ENCODE results near the gene CACNA1B. TPM values are rescaled to one million over a fixed set of nuclear protein-coding genes. Genes with fewer than 3 reads are reported as not detected.

CACNA1B gene
- total RNA-seq, 4 donors from 2014 or later: 0.13 to 0.42 (median 0.31) TPM

GRCh38 chr9:138023394-138024124, 146.0 kb downstream of the CACNA1B start:
- no peak for DNase-seq (ENCODE audit: extremely low spot score)
- Histone ChIP-seq H3K27ac (replicated peaks in 1 of 4) (no peak overlapping the region), H3K27me3 (peaks cover 0 to 66% (median 18%) of the 10 kb centered on the region in 4 donors), H3K4me3 (peak overlapping the region in 1 of 4 donors; percentile 16), H3K9me3 (no peaks in the 10 kb centered on the region), H3K4me1 (peaks cover 0 to 16% (median 11%) of the 10 kb centered on the region in 4 donors), H3K36me3 (no peaks in the 10 kb centered on the region)
- 6% methylated on average over 18 of the region's 84 CpGs for WGBS
- intact Hi-C loops (cut with DNase I): no loop called here
- TF ChIP-seq POLR2A (IDR thresholded peaks at IDR 0.05; ENCODE audit: low read depth): no peak
- no peak for TF ChIP-seq CTCF (IDR thresholded peaks at IDR 0.05)
- TF ChIP-seq POLR2AphosphoS5 (IDR thresholded peaks at IDR 0.05): no peak
- no peak for TF ChIP-seq EP300 (IDR thresholded peaks at IDR 0.05)

GRCh38 chr9:138024131-138024530, 146.5 kb downstream of the CACNA1B start:
- TF ChIP-seq POLR2AphosphoS5 (IDR thresholded peaks at IDR 0.05): no peak
- no peak for TF ChIP-seq POLR2A (IDR thresholded peaks at IDR 0.05; ENCODE audit: low read depth)
- TF ChIP-seq CTCF (IDR thresholded peaks at IDR 0.05): no peak
- no peak for TF ChIP-seq EP300 (IDR thresholded peaks at IDR 0.05)
- no peak overlapping the region for H3K4me3 ChIP-seq
- H3K27ac ChIP-seq (replicated peaks in 1 of 4): no peak overlapping the region
- H3K36me3 ChIP-seq: no peaks in the 10 kb centered on the region
- intact Hi-C loops (cut with DNase I): no loop called here
- H3K9me3 ChIP-seq: no peaks in the 10 kb centered on the region
- H3K4me1 ChIP-seq: peaks cover 0 to 16% (median 11%) of the 10 kb centered on the region in 4 donors
- DNase-seq (ENCODE audit: extremely low spot score): no peak
- H3K27me3 ChIP-seq: peaks cover 0 to 68% (median 18%) of the 10 kb centered on the region in 4 donors
- 92% methylated on average over 7 of the region's 9 CpGs for WGBS

GRCh38 chr9:138024831-138025291, 147.3 kb downstream of the CACNA1B start:
- intact Hi-C loops (cut with DNase I): no loop called here
- Histone ChIP-seq H3K27ac (replicated peaks in 1 of 4) (no peak overlapping the region), H3K4me1 (peaks cover 0 to 16% (median 11%) of the 10 kb centered on the region in 4 donors), H3K36me3 (no peaks in the 10 kb centered on the region), H3K27me3 (peaks cover 0 to 68% (median 18%) of the 10 kb centered on the region in 4 donors), H3K9me3 (no peaks in the 10 kb centered on the region), H3K4me3 (no peak overlapping the region)
- DNase-seq (ENCODE audit: extremely low spot score): peak; percentile 79
- TF ChIP-seq CTCF (IDR thresholded peaks at IDR 0.05) (no peak), POLR2AphosphoS5 (IDR thresholded peaks at IDR 0.05) (no peak)
- 90% methylated on average over 8 of the region's 11 CpGs for WGBS

- TF ChIP-seq CTCF (IDR thresholded peaks at IDR 0.05): no peak
- TF ChIP-seq EP300 (IDR thresholded peaks at IDR 0.05): no peak
- no peak for TF ChIP-seq POLR2AphosphoS5 (IDR thresholded peaks at IDR 0.05)
- TF ChIP-seq POLR2A (IDR thresholded peaks at IDR 0.05; ENCODE audit: low read depth): no peak
These were observed 147.8 kb downstream of the CACNA1B start for GRCh38 chr9:138025417-138025816.

More at GRCh38 chr9:138025417-138025816, 147.8 kb downstream of the CACNA1B start:
- no peaks in the 10 kb centered on the region for H3K9me3 ChIP-seq
- intact Hi-C loops (cut with DNase I): no loop called here
- no peak overlapping the region for H3K27ac ChIP-seq (replicated peaks in 1 of 4)
- WGBS: 82% methylated on average over 4 of the region's 4 CpGs
- peaks cover 0 to 16% (median 11%) of the 10 kb centered on the region in 4 donors for H3K4me1 ChIP-seq
- no peak overlapping the region for H3K4me3 ChIP-seq
- H3K36me3 ChIP-seq: no peaks in the 10 kb centered on the region
- DNase-seq (ENCODE audit: extremely low spot score): peak; percentile 86
- H3K27me3 ChIP-seq: peaks cover 0 to 64% (median 18%) of the 10 kb centered on the region in 4 donors

Data from esophagus muscularis mucosa (tissue), 4 donors.